H1 (cell line): ENCODE measurements around the gene LTBP4. TPM values are rescaled to one million over a fixed set of nuclear protein-coding genes. Genes with fewer than 3 reads are reported as not detected.

Experiments
- CTCF ChIA-PET: fragments of 300-600 bp; sonication (Branson Sonifier 250); formaldehyde crosslinking; loops from one replicate; lab custom pipeline; 2021; ENCODE audit not compliant: partially characterized antibody; lab: Charles Lee
- POLR2A ChIA-PET: fragments of 300-600 bp; sonication (Branson Sonifier 250); formaldehyde crosslinking; loops from one replicate; lab custom pipeline; 2021; ENCODE audit warnings: inconsistent platforms; ENCODE audit not compliant: partially characterized antibody; lab: Charles Lee
- DNase-seq, 2 experiments: peaks; one replicate each; pipeline versions ENCODE4 v3.0.0 to v3.0.0-alpha.2; 2010 to 2022; ENCODE audit warnings: low spot score in 2 of 2, low read depth in 1 of 2, mixed read lengths in 1 of 2
- FAIRE-seq: peaks from 2 replicates; lab custom pipeline; 2011; peaks lifted over from hg19 to GRCh38; lab: Jason Lieb, UNC
- H2AFZ ChIP-seq: 2 replicates; pipeline ENCODE4 v1.8.1; 2012; ENCODE audit warnings: low read length, inconsistent platforms
- H2AK5ac ChIP-seq: 2 replicates; pipeline ENCODE4 v1.6.1; 2013; ENCODE audit warnings: low read depth, low read length
- H2BK120ac ChIP-seq: replicated peaks from 2 replicates; pipeline ENCODE3; 2013; ENCODE audit warnings: low read depth, low read length, inconsistent platforms
- H2BK12ac ChIP-seq: 2 replicates; pipeline ENCODE4 v1.6.1; 2013; ENCODE audit warnings: low read depth, low read length
- H2BK15ac ChIP-seq: 2 replicates; pipeline ENCODE4 v1.6.1; 2013; ENCODE audit warnings: low read length
- H2BK20ac ChIP-seq: 2 replicates; pipeline ENCODE4 v1.6.1; 2013; ENCODE audit warnings: low read length
- H2BK5ac ChIP-seq: 2 replicates; pipeline ENCODE4 v1.6.1; 2013; ENCODE audit warnings: low read depth, low read length
- H3K14ac ChIP-seq: 2 replicates; pipeline ENCODE4 v1.6.1; 2013; ENCODE audit warnings: inconsistent platforms; ENCODE audit not compliant: insufficient read length
- H3K18ac ChIP-seq: 2 replicates; pipeline ENCODE4 v1.6.1; 2013; ENCODE audit warnings: low read length; ENCODE audit errors: extremely low read depth
- H3K23ac ChIP-seq: 2 replicates; pipeline ENCODE4 v1.6.1; 2013; ENCODE audit warnings: inconsistent platforms; ENCODE audit not compliant: insufficient read length
- H3K23me2 ChIP-seq: 2 replicates; pipeline ENCODE4 v1.6.1; 2013; ENCODE audit warnings: low read depth, low read length
- H3K27ac ChIP-seq: 2 replicates; pipeline ENCODE4 v1.6.1; 2011; ENCODE audit warnings: low read depth, low read length, inconsistent platforms
- H3K27me3 ChIP-seq, 4 experiments: replicated peaks in 1 of 4; 1 replicate in 1 of 4; 2 replicates in 3 of 4; pipeline versions ENCODE4 v1.6.1 to v1.8.1; 2011 to 2013; ENCODE audit warnings: low read length in 3 of 4, mild to moderate bottlenecking in 3 of 4, inconsistent platforms in 2 of 4, mixed read lengths in 2 of 4, moderate library complexity in 1 of 4; ENCODE audit not compliant: control insufficient read depth in 3 of 4, insufficient read depth in 3 of 4; ENCODE audit errors: extremely low read depth in 1 of 4
- H3K36me3 ChIP-seq, 4 experiments: 2 replicates each; pipeline versions ENCODE4 v1.6.1 to v1.8.1; 2011 to 2013; ENCODE audit warnings: mild to moderate bottlenecking in 4 of 4, low read length in 3 of 4, moderate library complexity in 2 of 4, control low read depth in 1 of 4, inconsistent platforms in 1 of 4; ENCODE audit not compliant: insufficient read depth in 4 of 4, control insufficient read depth in 2 of 4
- H3K4ac ChIP-seq: replicated peaks from 2 replicates; pipeline ENCODE3; 2013; ENCODE audit warnings: low read length, low read depth, mixed read lengths, inconsistent platforms; ENCODE audit not compliant: insufficient read length
- H3K4me1 ChIP-seq, 4 experiments: replicated peaks in 1 of 4; 1 replicate in 1 of 4; 2 replicates in 3 of 4; pipeline versions ENCODE4 v1.6.1 to v1.8.1; 2011 to 2013; ENCODE audit warnings: low read length in 3 of 4, inconsistent platforms in 2 of 4, mixed read lengths in 1 of 4; ENCODE audit not compliant: insufficient read depth in 4 of 4, control insufficient read depth in 3 of 4
- H3K4me2 ChIP-seq, 2 experiments: 2 replicates each; pipeline versions ENCODE4 v1.6.1 to v1.8.1; 2011 to 2013; ENCODE audit warnings: low read depth in 2 of 2, low read length in 2 of 2, control low read depth in 1 of 2, inconsistent platforms in 1 of 2, mild to moderate bottlenecking in 1 of 2; ENCODE audit not compliant: insufficient read depth in 1 of 2
- H3K4me3 ChIP-seq, 4 experiments: fragments of 200-600, 300-600 bp in 1 of 4; sonication (generic), shearing (Covaris generic), sonication (Bioruptor Twin) in 1 of 4; 2 replicates each; pipeline versions ENCODE4 v1.5.1 to v1.8.1; 2011 to 2016; ENCODE audit warnings: low read length in 4 of 4, low read depth in 3 of 4, control low read depth in 2 of 4, inconsistent platforms in 2 of 4, mild to moderate bottlenecking in 2 of 4, mixed read lengths in 1 of 4, moderate library complexity in 1 of 4; ENCODE audit not compliant: insufficient read depth in 2 of 4; ENCODE audit errors: extremely low read depth in 1 of 4
- H3K56ac ChIP-seq: replicated peaks from 2 replicates; pipeline ENCODE3; 2013; ENCODE audit warnings: low read depth, mild to moderate bottlenecking, mixed read lengths, low read length, inconsistent platforms; ENCODE audit not compliant: insufficient read length
- H3K79me1 ChIP-seq: 2 replicates; pipeline ENCODE4 v1.6.1; 2013; ENCODE audit warnings: low read depth, low read length, control low read depth
- H3K79me2 ChIP-seq, 2 experiments: 2 replicates each; pipeline versions ENCODE4 v1.6.1 to v1.8.1; 2012 to 2013; ENCODE audit warnings: low read length in 2 of 2, mild to moderate bottlenecking in 2 of 2, inconsistent platforms in 1 of 2; ENCODE audit not compliant: insufficient read depth in 2 of 2, control insufficient read depth in 1 of 2
- H3K9ac ChIP-seq, 4 experiments: replicated peaks in 1 of 4; 1 replicate in 1 of 4; 2 replicates in 3 of 4; pipeline versions ENCODE4 v1.6.1 to v1.8.1; 2011 to 2013; ENCODE audit warnings: low read depth in 3 of 4, low read length in 3 of 4, control low read depth in 2 of 4, mild to moderate bottlenecking in 2 of 4, moderate library complexity in 2 of 4, inconsistent platforms in 1 of 4; ENCODE audit errors: extremely low read depth in 1 of 4
- H3K9me3 ChIP-seq, 2 experiments: 2 replicates each; pipeline versions ENCODE4 v1.6.1 to v1.8.1; 2012 to 2013; ENCODE audit warnings: mild to moderate bottlenecking in 2 of 2, moderate library complexity in 2 of 2, control low read depth in 1 of 2, inconsistent platforms in 1 of 2, low read depth in 1 of 2, low read length in 1 of 2, mixed read lengths in 1 of 2; ENCODE audit not compliant: insufficient read depth in 2 of 2
- H4K20me1 ChIP-seq, 2 experiments: replicated peaks in 1 of 2; 2 replicates each; pipeline versions ENCODE3 to v1.8.1; 2011 to 2013; ENCODE audit warnings: inconsistent platforms in 2 of 2, low read length in 2 of 2, mild to moderate bottlenecking in 1 of 2; ENCODE audit not compliant: insufficient read depth in 2 of 2, control insufficient read depth in 1 of 2
- H4K5ac ChIP-seq: 2 replicates; pipeline ENCODE4 v1.6.1; 2013; ENCODE audit warnings: low read length, low read depth, mixed read lengths, inconsistent platforms; ENCODE audit not compliant: insufficient read length
- H4K8ac ChIP-seq: 2 replicates; pipeline ENCODE4 v1.8.0; 2013; ENCODE audit warnings: mild to moderate bottlenecking, moderate library complexity, low read length, inconsistent platforms; ENCODE audit not compliant: insufficient read depth; ENCODE audit errors: extremely low read depth
- H4K91ac ChIP-seq: replicated peaks from 2 replicates; pipeline ENCODE3; 2013; ENCODE audit warnings: low read length, mixed read lengths, inconsistent platforms; ENCODE audit not compliant: insufficient read length
- CBX8 ChIP-seq: fragments of 300-800, 300-1000 bp; sonication (generic); IDR thresholded peaks from 2 replicates; pipeline ENCODE4 v1.7.1; 2016; ENCODE audit warnings: low read depth, low read length, borderline replicate concordance
- CHD1 ChIP-seq: IDR thresholded peaks from 2 replicates; pipeline ENCODE4 v1.6.1; 2012; ENCODE audit warnings: low read depth, low read length, improper control_type of control experiment
- CTCF ChIP-seq, 3 experiments: IDR thresholded peaks; 1 replicate in 2 of 3; 2 replicates in 1 of 3; pipeline versions ENCODE4 v1.5.1 to v1.6.1; 2011; ENCODE audit warnings: low read length in 3 of 3, mild to moderate bottlenecking in 3 of 3, inconsistent platforms in 2 of 3, low read depth in 1 of 3, moderate library complexity in 1 of 3; ENCODE audit not compliant: insufficient read depth in 1 of 3; ENCODE audit errors: control extremely low read depth in 1 of 3
- FOSL1 ChIP-seq: IDR thresholded peaks from 2 replicates; pipeline ENCODE4 v1.6.1; 2011; ENCODE audit warnings: mild to moderate bottlenecking, low read depth, low read length, moderate library complexity; ENCODE audit not compliant: insufficient read depth
- GTF2F1 ChIP-seq: IDR thresholded peaks from 2 replicates; pipeline ENCODE4 v1.6.1; 2012; ENCODE audit warnings: low read depth, low read length, improper control_type of control experiment, borderline replicate concordance
- HDAC6 ChIP-seq: IDR thresholded peaks from one replicate; pipeline ENCODE4 v1.7.1; 2012; ENCODE audit warnings: low read depth, mild to moderate bottlenecking, inconsistent platforms, low read length, moderate library complexity
- POLR2A ChIP-seq, 2 experiments: IDR thresholded peaks; 1 replicate in 1 of 2; 2 replicates in 1 of 2; pipeline ENCODE4 v1.6.1; 2011; ENCODE audit warnings: low read depth in 2 of 2, low read length in 2 of 2, mild to moderate bottlenecking in 2 of 2; ENCODE audit errors: control extremely low read depth in 1 of 2
- POLR2AphosphoS5 ChIP-seq: IDR thresholded peaks from 2 replicates; pipeline ENCODE4 v1.6.1; 2011; ENCODE audit warnings: low read depth, low read length
- RFX5 ChIP-seq: IDR thresholded peaks from 2 replicates; pipeline ENCODE4 v1.6.1; 2011; ENCODE audit warnings: low read depth, low read length, improper control_type of control experiment, borderline replicate concordance
- TAF1 ChIP-seq: IDR thresholded peaks from 2 replicates; pipeline ENCODE4 v1.6.1; 2011; ENCODE audit warnings: mild to moderate bottlenecking, low read depth, low read length
- TCF12 ChIP-seq: IDR thresholded peaks from 2 replicates; pipeline ENCODE4 v1.6.1; 2011; ENCODE audit warnings: low read depth, mild to moderate bottlenecking, low read length
- WGBS, 2 experiments: shearing (Covaris generic) in 1 of 2; methylation state at CpG; one replicate each; pipeline versions ENCODE4 v1.1.6 to v1.1.7; 2013 to 2015; ENCODE audit warnings: low lambda C conversion rate in 2 of 2, mixed read lengths in 2 of 2, inconsistent platforms in 1 of 2, low coverage in 1 of 2, missing lambda C conversion rate in 1 of 2; ENCODE audit not compliant: insufficient replicate concordance in 2 of 2, insufficient coverage in 1 of 2, insufficient read length in 1 of 2; ENCODE audit errors: extremely low coverage in 1 of 2, missing lambda C conversion rate in 1 of 2; 5-methylcytosine and 5-hydroxymethylcytosine counted together
- polyA plus RNA-seq, 7 experiments: library from polyadenylated mRNA; depleted of rRNA in 3 of 7; stranded (reverse) in 5 of 7; unstranded in 2 of 7; fragments of >200 nt in 5 of 7; fragments of 200-250 nt in 2 of 7; gene quantifications; 1 replicate in 5 of 7; 2 replicates in 1 of 7; 4 replicates in 1 of 7; pipeline versions ENCODE4 v1.2.1 to v1.2.3, GENCODE V29; 2011 to 2013; ENCODE audit warnings: missing spikeins in 2 of 7, mixed read lengths in 2 of 7
- total RNA-seq: library from RNA; stranded (reverse); fragmentation: NEBNext Ultra II Directional; extraction: Animal tissue kit (Norgen Biotek cat#: 25700); gene quantifications from 2 replicates; pipeline ENCODE4 v1.2.1, GENCODE V29; 2021
- TF ChIP-seq, protein P1 (sequence below): IDR thresholded peaks from 2 replicates; pipeline ENCODE4 v1.6.1; 2012; ENCODE audit warnings: inconsistent platforms

The LTBP4 gene
- total and polyA plus RNA-seq, 2 of the 8 experiments (the other 6 are each of a cell fraction or from before 2014, with no cell fraction given) = 54.5 to 77.1 TPM

DNA sequence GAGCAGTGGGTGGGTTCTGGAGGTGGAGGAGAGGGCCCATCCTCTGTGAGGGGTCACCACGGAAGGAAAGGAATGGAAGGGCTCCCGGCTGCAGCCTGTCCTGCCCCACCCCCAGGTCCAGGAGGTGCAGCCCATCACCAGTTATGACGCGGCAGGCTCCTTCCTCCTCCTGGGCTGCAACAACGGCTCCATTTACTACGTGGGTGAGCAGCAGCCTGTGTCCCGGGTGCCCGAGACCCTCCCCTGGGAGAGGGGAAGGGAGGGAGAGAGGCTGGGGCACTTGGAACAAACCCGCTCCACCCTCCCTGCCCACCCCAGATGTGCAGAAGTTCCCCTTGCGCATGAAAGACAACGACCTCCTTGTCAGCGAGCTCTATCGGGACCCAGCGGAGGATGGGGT, 17.9 kb upstream of the LTBP4 start:
- no peak overlapping the region for H3K9ac ChIP-seq
- FAIRE-seq = no peak
- 93% methylated on average over 10 of the region's 14 CpGs; no CpG with 5 or more reads in 1 of the 2 experiments for WGBS, 2 experiments
- H3K4ac ChIP-seq = no peak overlapping the region
- no peaks in the 10 kb centered on the region for H3K9me3 ChIP-seq
- DNase-seq = no peak
- no peaks in the 10 kb centered on the region for H3K79me1 ChIP-seq
- no peak overlapping the region for H2AK5ac ChIP-seq
- H3K4me3 ChIP-seq = no peak overlapping the region
- H3K79me2 ChIP-seq = no peaks in the 10 kb centered on the region
- H4K20me1 ChIP-seq = peaks cover 0 to 7% of the 10 kb centered on the region in 2 experiments
- H4K5ac ChIP-seq = no peak overlapping the region
- H2AFZ ChIP-seq = no peak overlapping the region
- H3K4me2 ChIP-seq = no peak overlapping the region
- H3K23me2 ChIP-seq = no peaks in the 10 kb centered on the region; the same call in 1 of the 2 replicates
- no peaks in the 10 kb centered on the region for H3K27me3 ChIP-seq
- H4K91ac ChIP-seq = no peak overlapping the region
- H3K4me1 ChIP-seq = no peaks in the 10 kb centered on the region
- CTCF ChIA-PET = interaction anchor here (0.6 to 2.0 kb wide), 7 partner anchors 9 to 66 kb away, joined by 3 to 10 read pairs (median 3); no protein-coding TSS in a partner anchor
- no peak overlapping the region for H3K18ac ChIP-seq
- H3K14ac ChIP-seq = no peak overlapping the region
- no peak overlapping the region for H2BK12ac ChIP-seq
- no peak overlapping the region for H4K8ac ChIP-seq
- H3K36me3 ChIP-seq = peaks cover 4 to 40% (median 23%) of the 10 kb centered on the region in 4 experiments; a peak in 7 of 8 replicates
- POLR2A ChIA-PET = interaction anchor here (0.8 kb wide), 1 partner anchor 34 kb away, joined by 3 read pairs; no protein-coding TSS in a partner anchor
- no peak overlapping the region for H2BK20ac ChIP-seq
- no peak overlapping the region for H3K23ac ChIP-seq
- H2BK15ac ChIP-seq = no peak overlapping the region
- H3K27ac ChIP-seq = no peak overlapping the region
- no peak overlapping the region for H2BK120ac ChIP-seq
- H2BK5ac ChIP-seq = no peak overlapping the region
- no peak overlapping the region for H3K56ac ChIP-seq
- no peak for TF ChIP-seq CBX8
- no peak for TF ChIP-seq CHD1
- no peak for TF ChIP-seq TCF12
- TF ChIP-seq TAF1 = no peak
- TF ChIP-seq CTCF (IDR thresholded peaks at IDR 0.05; ENCODE audit: control extremely low read depth in 1 of 3, insufficient read depth in 1 of 3, low read depth in 1 of 3, low read length in 3 of 3) = no peak
- no peak for TF ChIP-seq HDAC6
- no peak for TF ChIP-seq FOSL1
- no peak for TF ChIP-seq GTF2F1
- TF ChIP-seq POLR2AphosphoS5 = no peak
- no peak for TF ChIP-seq RFX5
- no peak for TF ChIP-seq POLR2A (IDR thresholded peaks at IDR 0.05; ENCODE audit: control extremely low read depth in 1 of 2, low read depth in 2 of 2, low read length in 2 of 2)
- TF ChIP-seq, protein P1, sequence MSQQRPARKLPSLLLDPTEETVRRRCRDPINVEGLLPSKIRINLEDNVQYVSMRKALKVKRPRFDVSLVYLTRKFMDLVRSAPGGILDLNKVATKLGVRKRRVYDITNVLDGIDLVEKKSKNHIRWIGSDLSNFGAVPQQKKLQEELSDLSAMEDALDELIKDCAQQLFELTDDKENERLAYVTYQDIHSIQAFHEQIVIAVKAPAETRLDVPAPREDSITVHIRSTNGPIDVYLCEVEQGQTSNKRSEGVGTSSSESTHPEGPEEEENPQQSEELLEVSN = no peak
